Fibroblast of the aortic adventitia (primary cell): ENCODE measurements around the gene ZMIZ1. TPM values are rescaled to one million over a fixed set of nuclear protein-coding genes. Genes with fewer than 3 reads are reported as not detected.

Experiments used
- DNase-seq: peaks from one replicate; pipeline ENCODE4 v3.0.0-alpha.2; 2010; ENCODE audit warnings: low read depth
- H3K4me3 ChIP-seq: 2 replicates; pipeline ENCODE4 v1.5.1; 2011; ENCODE audit warnings: low read depth, mild to moderate bottlenecking, control low read depth, low read length, moderate library complexity
- total RNA-seq: library from RNA; depleted of rRNA; stranded (reverse); fragments of >200 nt; gene quantifications from 2 replicates; pipeline ENCODE4 v1.2.3, GENCODE V29; 2012; ENCODE audit warnings: low replicate concordance
- TF ChIP-seq, protein P1 (sequence below): IDR thresholded peaks from 2 replicates; pipeline ENCODE4 v1.5.1; 2011; ENCODE audit warnings: mild to moderate bottlenecking, low read length, control low read depth, inconsistent platforms; ENCODE audit not compliant: insufficient read depth

ZMIZ1 gene
- total RNA-seq, 1 donor: 28.1 TPM

DNA sequence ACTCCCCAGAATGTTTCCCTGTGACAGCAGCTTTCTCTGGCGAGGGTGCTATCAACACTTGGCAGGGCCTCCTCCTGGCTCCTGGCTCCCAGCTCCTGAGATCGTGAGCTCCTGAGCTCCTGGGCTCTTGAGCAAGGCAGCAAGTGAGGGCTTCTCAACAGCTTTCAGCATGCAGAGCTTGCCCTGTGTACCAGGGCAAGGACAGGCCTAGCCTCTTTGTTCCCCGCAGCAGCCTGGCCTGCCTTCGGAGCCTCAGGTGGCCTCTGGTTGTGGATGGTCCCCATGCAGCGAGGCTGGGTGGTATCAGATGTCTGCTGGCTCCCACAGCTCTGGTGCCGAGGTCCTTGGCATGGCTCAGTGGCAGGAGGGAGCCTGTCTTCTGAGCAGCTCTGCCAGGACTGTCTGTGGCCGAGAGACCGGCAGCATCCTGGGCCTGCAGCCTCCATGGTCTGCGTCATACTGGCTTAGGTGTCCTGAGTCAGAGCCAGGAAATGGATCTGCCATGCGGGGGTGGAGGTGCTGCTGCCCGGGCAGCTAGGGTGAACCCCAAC lies 44.2 kb downstream of the ZMIZ1 start:
- TF ChIP-seq, protein P1, sequence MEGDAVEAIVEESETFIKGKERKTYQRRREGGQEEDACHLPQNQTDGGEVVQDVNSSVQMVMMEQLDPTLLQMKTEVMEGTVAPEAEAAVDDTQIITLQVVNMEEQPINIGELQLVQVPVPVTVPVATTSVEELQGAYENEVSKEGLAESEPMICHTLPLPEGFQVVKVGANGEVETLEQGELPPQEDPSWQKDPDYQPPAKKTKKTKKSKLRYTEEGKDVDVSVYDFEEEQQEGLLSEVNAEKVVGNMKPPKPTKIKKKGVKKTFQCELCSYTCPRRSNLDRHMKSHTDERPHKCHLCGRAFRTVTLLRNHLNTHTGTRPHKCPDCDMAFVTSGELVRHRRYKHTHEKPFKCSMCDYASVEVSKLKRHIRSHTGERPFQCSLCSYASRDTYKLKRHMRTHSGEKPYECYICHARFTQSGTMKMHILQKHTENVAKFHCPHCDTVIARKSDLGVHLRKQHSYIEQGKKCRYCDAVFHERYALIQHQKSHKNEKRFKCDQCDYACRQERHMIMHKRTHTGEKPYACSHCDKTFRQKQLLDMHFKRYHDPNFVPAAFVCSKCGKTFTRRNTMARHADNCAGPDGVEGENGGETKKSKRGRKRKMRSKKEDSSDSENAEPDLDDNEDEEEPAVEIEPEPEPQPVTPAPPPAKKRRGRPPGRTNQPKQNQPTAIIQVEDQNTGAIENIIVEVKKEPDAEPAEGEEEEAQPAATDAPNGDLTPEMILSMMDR: no peak
- DNase-seq: peak; percentile 71
- no peak overlapping the region for H3K4me3 ChIP-seq

DNA sequence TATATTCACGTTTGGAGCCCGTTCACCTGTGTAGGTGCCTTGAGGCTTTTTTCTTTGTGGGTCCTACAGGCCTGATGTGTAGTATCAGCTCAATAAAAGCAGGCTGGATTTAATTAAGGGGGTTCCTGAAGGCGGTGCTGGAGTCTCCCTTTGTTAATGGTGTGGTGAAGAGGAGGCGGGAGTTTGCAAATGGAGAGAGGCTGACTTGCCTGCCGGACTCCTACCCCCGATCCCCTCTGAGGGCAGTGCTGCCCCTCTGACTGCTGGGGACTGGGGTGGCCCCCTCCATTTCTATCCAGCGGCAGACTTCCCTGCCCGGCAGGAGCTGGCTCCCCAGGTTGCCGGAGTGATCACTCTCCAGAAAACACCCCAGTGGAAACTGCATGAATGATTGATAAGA lies 45.1 kb downstream of the ZMIZ1 start:
- no peak overlapping the region for H3K4me3 ChIP-seq
- DNase-seq: no peak

DNA sequence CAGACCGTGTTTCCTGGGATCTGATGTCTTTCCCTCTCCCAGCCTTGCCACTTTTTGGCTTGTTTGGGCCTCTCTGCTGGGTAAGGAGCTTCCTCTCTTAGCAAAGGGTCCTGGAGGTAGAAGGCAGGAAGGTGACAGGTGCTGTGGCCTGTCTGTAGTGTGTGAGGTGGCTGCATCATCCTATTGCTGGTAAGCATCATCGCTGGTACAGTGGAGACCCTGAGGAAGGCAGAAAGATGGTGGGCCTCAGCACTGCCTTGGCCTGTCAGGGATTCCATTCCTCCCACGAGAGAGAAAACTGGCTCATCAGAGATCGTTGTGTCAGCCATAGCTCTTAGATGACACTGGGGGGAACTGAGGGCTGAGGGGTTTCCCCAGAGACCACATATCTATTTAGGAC lies 46.5 kb downstream of the ZMIZ1 start:
- DNase-seq: no peak
- H3K4me3 ChIP-seq: no peak overlapping the region
- TF ChIP-seq, protein P1: no peak

More for the DNA sequence above, 45.1 kb downstream of the ZMIZ1 start:
- TF ChIP-seq, protein P1: no peak

DNA sequence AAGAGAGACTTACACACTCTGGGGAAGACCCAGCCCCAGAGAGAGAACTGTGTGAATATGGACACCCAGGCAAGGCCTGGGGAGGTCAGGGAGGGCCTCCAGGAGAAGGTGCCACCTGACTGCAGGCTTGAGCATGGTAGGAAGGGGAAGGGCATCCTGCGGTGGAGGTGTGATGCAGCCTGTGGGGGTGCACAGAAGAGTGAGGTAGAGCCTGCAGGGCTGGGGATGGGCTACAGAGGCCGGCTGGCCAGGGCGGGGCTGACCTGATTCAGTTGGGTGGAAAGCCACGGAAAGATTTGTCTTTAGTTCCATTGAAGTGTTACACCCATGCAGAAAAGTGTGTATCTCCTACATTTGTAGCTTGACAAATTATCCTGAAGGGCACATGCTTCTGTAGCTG lies 47.6 kb downstream of the ZMIZ1 start:
- no peak for DNase-seq
- H3K4me3 ChIP-seq: no peak overlapping the region
- TF ChIP-seq, protein P1: no peak

DNA sequence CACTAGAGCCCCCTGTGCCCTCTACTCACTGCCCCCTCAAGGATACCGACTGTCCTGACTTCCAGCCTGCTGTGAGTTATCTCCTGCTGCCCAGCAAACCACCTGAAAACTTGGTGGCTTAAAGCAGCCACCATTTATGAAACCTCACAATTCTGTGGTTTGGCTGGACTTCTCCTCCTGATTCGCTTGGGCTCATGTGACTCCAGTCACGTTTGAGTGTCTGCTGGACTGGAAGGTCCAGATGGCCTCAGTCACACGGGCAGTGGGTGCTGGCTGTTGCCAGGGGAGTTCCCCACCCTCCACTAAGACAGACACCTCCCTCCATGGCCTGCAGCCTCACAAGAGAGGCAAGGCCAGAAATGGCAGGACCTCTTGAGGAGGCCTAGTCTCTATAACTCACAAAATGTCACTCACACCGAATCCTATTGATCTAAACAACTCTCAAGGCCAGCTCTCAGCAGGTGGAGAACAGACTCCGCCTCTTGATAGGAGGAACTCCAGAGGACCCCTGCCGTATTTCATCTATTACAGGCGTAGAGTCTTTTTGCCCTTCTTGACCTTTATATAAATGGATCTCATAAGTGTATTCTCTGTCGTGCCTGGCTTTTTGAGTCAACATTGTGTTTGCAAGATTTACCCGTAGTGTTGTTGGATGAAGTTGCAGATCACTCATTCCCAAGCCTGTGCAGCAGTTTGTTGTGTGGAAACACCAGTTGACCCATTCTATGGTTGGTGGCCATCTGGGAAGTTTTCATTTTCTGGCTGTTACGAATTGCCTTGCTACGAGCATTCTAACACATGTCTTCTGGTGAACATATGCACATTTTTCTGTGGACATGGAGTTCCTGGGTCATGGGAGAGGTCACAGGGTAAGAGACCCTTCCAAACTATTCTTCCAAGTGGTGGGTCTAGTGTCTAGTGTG lies 48.3 kb downstream of the ZMIZ1 start:
- peak; percentile 74 for DNase-seq

DNA sequence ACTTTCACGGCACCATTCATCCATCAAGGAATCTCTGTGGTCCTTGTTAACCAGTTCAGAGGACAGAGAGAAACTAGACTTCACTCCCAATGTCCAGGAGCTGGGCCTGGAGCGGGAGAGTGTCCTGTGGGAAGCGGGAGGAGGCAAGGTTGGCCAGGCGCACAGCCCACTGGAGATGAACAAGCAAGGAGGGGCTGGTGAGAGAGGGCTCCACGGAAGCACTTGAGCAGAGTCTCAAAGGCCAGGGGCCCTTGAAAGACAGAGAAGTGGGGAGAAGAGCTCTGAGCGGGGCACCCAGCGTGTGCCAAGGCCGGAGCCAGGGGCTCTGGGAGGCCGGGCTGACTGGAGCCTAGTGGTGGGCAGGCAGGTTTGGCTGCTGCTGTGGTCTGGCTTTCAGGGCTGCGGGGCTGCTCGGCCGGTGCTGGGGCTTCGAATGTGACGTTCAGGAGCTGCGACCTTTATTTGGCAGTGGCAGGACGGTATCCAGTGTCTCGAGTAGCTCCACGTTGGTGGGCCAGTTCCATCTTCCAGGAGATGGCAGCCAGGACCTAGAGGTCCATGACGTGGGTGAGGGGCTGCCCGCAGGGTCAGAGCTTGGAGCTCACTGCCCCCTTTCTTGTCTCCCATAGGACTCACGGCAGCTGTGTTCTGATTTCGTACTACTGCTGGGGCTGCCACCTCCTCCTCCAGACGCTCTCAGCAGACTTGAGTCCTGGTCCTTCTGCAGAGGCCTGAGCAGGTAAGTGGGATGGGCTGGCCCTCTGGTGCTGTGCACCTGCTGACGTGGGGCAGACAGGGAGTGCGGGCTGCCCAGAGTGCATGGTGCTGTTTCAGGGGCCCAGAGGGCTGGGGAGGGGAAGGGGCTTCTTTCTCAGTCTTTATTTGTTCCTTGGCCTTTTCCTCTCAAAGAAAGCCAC lies 49.8 kb downstream of the ZMIZ1 start:
- DNase-seq: no peak
- H3K4me3 ChIP-seq: no peak overlapping the region
- TF ChIP-seq, protein P1: no peak

More for the DNA sequence above, 48.3 kb downstream of the ZMIZ1 start:
- H3K4me3 ChIP-seq: no peak overlapping the region
- TF ChIP-seq, protein P1: no peak
